Neural progenitor cell (in vitro differentiated cells): ENCODE results near the gene SIAH2. TPM values are rescaled to one million over a fixed set of nuclear protein-coding genes. Genes with fewer than 3 reads are reported as not detected.

ENCODE experiments used
- DNase-seq: peaks from one replicate; pipeline ENCODE4 v3.0.0-alpha.2; 2016; ENCODE audit warnings: low spot score
- H2AFZ ChIP-seq: fragments of 200-600 bp; sonication (generic); replicated peaks from 2 replicates; pipeline ENCODE4 v1.6.1; 2016; ENCODE audit warnings: antibody characterized with exemption
- H3F3A ChIP-seq: fragments of 200-600 bp; sonication (generic); 2 replicates; pipeline ENCODE4 v1.6.1; 2016; ENCODE audit warnings: antibody characterized with exemption, low read depth
- H3K27ac ChIP-seq: fragments of 200-600 bp; sonication (generic); 2 replicates; pipeline ENCODE4 v1.5.1; 2016; ENCODE audit warnings: mild to moderate bottlenecking
- H3K27me3 ChIP-seq: fragments of 200-600 bp; sonication (generic); 2 replicates; pipeline ENCODE4 v1.6.1; 2016; ENCODE audit warnings: mild to moderate bottlenecking, moderate library complexity
- H3K36me3 ChIP-seq: fragments of 200-600 bp; sonication (generic); 2 replicates; pipeline ENCODE4 v1.5.1; 2016
- H3K4me1 ChIP-seq: fragments of 200-600 bp; sonication (generic); 2 replicates; pipeline ENCODE4 v1.6.1; 2016; ENCODE audit warnings: mixed run types
- H3K4me2 ChIP-seq: fragments of 200-600 bp; sonication (generic); 2 replicates; pipeline ENCODE4 v1.6.1; 2016
- H3K4me3 ChIP-seq: fragments of 200-600 bp; sonication (generic); 2 replicates; pipeline ENCODE4 v1.5.1; 2016
- H3K79me2 ChIP-seq: fragments of 200-600 bp; sonication (generic); 2 replicates; pipeline ENCODE4 v1.6.1; 2016; ENCODE audit warnings: low read depth
- H3K9ac ChIP-seq: fragments of 200-600 bp; sonication (generic); 2 replicates; pipeline ENCODE4 v1.6.1; 2016
- H3K9me3 ChIP-seq: fragments of 200-600 bp; sonication (generic); 2 replicates; pipeline ENCODE4 v1.5.1; 2016; ENCODE audit warnings: low read depth
- H4K20me1 ChIP-seq: fragments of 200-600 bp; sonication (generic); 2 replicates; pipeline ENCODE4 v1.6.1; 2016; ENCODE audit warnings: low read depth
- H3K27ac Mint-ChIP-seq: 3 replicates; pipeline ENCODE4 v1.8.0; 2021; ENCODE audit warnings: mixed read lengths
- H3K27me3 Mint-ChIP-seq: 2 replicates; pipeline ENCODE4 v1.8.0; 2022; ENCODE audit warnings: low read depth, mild to moderate bottlenecking, inconsistent platforms, moderate library complexity, mixed read lengths; ENCODE audit not compliant: insufficient read depth
- H3K36me3 Mint-ChIP-seq: 3 replicates; pipeline ENCODE4 v1.8.0; 2021; ENCODE audit warnings: mixed read lengths
- H3K4me1 Mint-ChIP-seq: 3 replicates; pipeline ENCODE4 v1.8.0; 2021; ENCODE audit warnings: mixed read lengths
- H3K4me3 Mint-ChIP-seq: 3 replicates; pipeline ENCODE4 v1.8.0; 2021; ENCODE audit warnings: mild to moderate bottlenecking, moderate library complexity, mixed read lengths
- H3K9me3 Mint-ChIP-seq: 3 replicates; pipeline ENCODE4 v1.8.0; 2020; ENCODE audit warnings: mixed read lengths
- CTCF ChIP-seq: fragments of 200-600 bp; sonication (generic); IDR thresholded peaks from 2 replicates; pipeline ENCODE4 v1.5.1; 2017; ENCODE audit warnings: antibody characterized with exemption, mild to moderate bottlenecking
- EZH2 ChIP-seq: fragments of 200-600 bp; sonication (generic); IDR thresholded peaks from 2 replicates; pipeline ENCODE4 v1.6.1; 2017; ENCODE audit warnings: antibody characterized with exemption, mild to moderate bottlenecking, moderate library complexity
- EZH2phosphoT487 ChIP-seq: fragments of 200-600 bp; sonication (generic); IDR thresholded peaks from 2 replicates; pipeline ENCODE4 v1.6.1; 2017; ENCODE audit warnings: antibody characterized with exemption
- total RNA-seq: library from RNA; depleted of rRNA; stranded (reverse); fragments of >200 nt; gene quantifications from 2 replicates; pipeline ENCODE4 v1.2.3, GENCODE V29; 2015; ENCODE audit warnings: low replicate concordance

Gene SIAH2
- total RNA-seq, 1 donor from 2014 or later = 14.6 TPM

- no peaks in the 10 kb centered on the region for H3K4me1 Mint-ChIP-seq
- Histone ChIP-seq H3K79me2 (no peaks in the 10 kb centered on the region), H3K4me3 (no peak overlapping the region), H3K36me3 (no peaks in the 10 kb centered on the region), H3K4me1 (no peaks in the 10 kb centered on the region), H3K27ac (no peak overlapping the region), H2AFZ (peak overlapping the region; percentile 27), H3K27me3 (no peaks in the 10 kb centered on the region), H3K4me2 (no peak overlapping the region), H4K20me1 (no peaks in the 10 kb centered on the region), H3K9ac (no peak overlapping the region), H3K9me3 (no peaks in the 10 kb centered on the region), H3F3A (no peaks in the 10 kb centered on the region)
- peaks cover 2% of the 10 kb centered on the region for H3K27me3 Mint-ChIP-seq
- no peak overlapping the region for H3K27ac Mint-ChIP-seq
- H3K9me3 Mint-ChIP-seq = peaks cover 4% of the 10 kb centered on the region
- no peak overlapping the region for H3K4me3 Mint-ChIP-seq
- TF ChIP-seq EZH2 (no peak), CTCF (peak; percentile 90)
- DNase-seq = peak; percentile 77
- no peaks in the 10 kb centered on the region for H3K36me3 Mint-ChIP-seq
These were observed 41.5 kb downstream of the SIAH2 start for GRCh38 chr3:150721285-150722130.

- peaks cover 2% of the 10 kb centered on the region for H3K27me3 Mint-ChIP-seq
- peaks cover 2% of the 10 kb centered on the region for H3K9me3 ChIP-seq
- no peaks in the 10 kb centered on the region for H3K4me1 Mint-ChIP-seq
- no peak overlapping the region for H3K9ac ChIP-seq
- H3K27ac ChIP-seq = no peak overlapping the region
- no peaks in the 10 kb centered on the region for H3K27me3 ChIP-seq
- DNase-seq = no peak
- H2AFZ ChIP-seq = no peak overlapping the region
- no peak overlapping the region for H3K4me2 ChIP-seq
- H3K27ac Mint-ChIP-seq = no peak overlapping the region
- peaks cover 4% of the 10 kb centered on the region for H3K9me3 Mint-ChIP-seq
- no peaks in the 10 kb centered on the region for H3K79me2 ChIP-seq
- H3K36me3 Mint-ChIP-seq = no peaks in the 10 kb centered on the region
- TF ChIP-seq EZH2 (no peak), EZH2phosphoT487 (no peak), CTCF (no peak)
- H3F3A ChIP-seq = no peaks in the 10 kb centered on the region
- no peak overlapping the region for H3K4me3 Mint-ChIP-seq
- no peaks in the 10 kb centered on the region for H3K4me1 ChIP-seq
- H3K36me3 ChIP-seq = no peaks in the 10 kb centered on the region
- H4K20me1 ChIP-seq = no peaks in the 10 kb centered on the region
- no peak overlapping the region for H3K4me3 ChIP-seq
These were observed 42.5 kb downstream of the SIAH2 start for GRCh38 chr3:150720444-150720843.

GRCh38 chr3:150710097-150710496 is 52.9 kb downstream of the SIAH2 start:
- no peak overlapping the region for H3K4me3 Mint-ChIP-seq
- H3K4me1 Mint-ChIP-seq = peaks cover 4% of the 10 kb centered on the region
- peaks cover 39% of the 10 kb centered on the region for H3K36me3 Mint-ChIP-seq
- no peaks in the 10 kb centered on the region for H3F3A ChIP-seq
- TF ChIP-seq CTCF (no peak), EZH2phosphoT487 (no peak), EZH2 (no peak)
- no peaks in the 10 kb centered on the region for H3K79me2 ChIP-seq
- no peak overlapping the region for H2AFZ ChIP-seq
- no peaks in the 10 kb centered on the region for H3K36me3 ChIP-seq
- no peak overlapping the region for H3K27ac ChIP-seq
- H3K27me3 Mint-ChIP-seq = peaks cover 5% of the 10 kb centered on the region
- H3K4me2 ChIP-seq = no peak overlapping the region
- DNase-seq = no peak
- H3K27ac Mint-ChIP-seq = no peak overlapping the region
- H4K20me1 ChIP-seq = no peaks in the 10 kb centered on the region
- H3K9ac ChIP-seq = no peak overlapping the region
- H3K27me3 ChIP-seq = no peaks in the 10 kb centered on the region
- H3K9me3 Mint-ChIP-seq = peaks cover 49% of the 10 kb centered on the region
- no peaks in the 10 kb centered on the region for H3K9me3 ChIP-seq
- no peak overlapping the region for H3K4me3 ChIP-seq
- H3K4me1 ChIP-seq = no peaks in the 10 kb centered on the region
